Natural killer cell treated with Interleukin-12 subunit alpha and Interleukin-12 subunit beta and Interleukin-15 and Interleukin-18, amount 100 ng/mL, for 72 hours (primary cell): ENCODE results near the gene LDLRAD4. TPM values are rescaled to one million over a fixed set of nuclear protein-coding genes. Genes with fewer than 3 reads are reported as not detected.

Source experiments
- ATAC-seq, 2 donors: fragments of 150-1000 bp; cut with Tn5 transposase in 1 of 2; sonication (Bioruptor Pico), chemical (Tn5 transposase) in 1 of 2; 2 replicates each; pipeline ENCODE4 v1.10.0; 2021
- DNase-seq: peaks from one replicate; pipeline ENCODE4 v3.0.0; 2022; ENCODE audit warnings: low spot score
- H3K27ac Mint-ChIP-seq, 2 donors: 1 replicate in 1 of 2; 2 replicates in 1 of 2; pipeline ENCODE4 v1.8.0; 2022; ENCODE audit warnings: mixed read lengths in 2 of 2, mild to moderate bottlenecking in 1 of 2, moderate library complexity in 1 of 2
- H3K27me3 Mint-ChIP-seq, 2 donors: 1 replicate in 1 of 2; 2 replicates in 1 of 2; pipeline ENCODE4 v1.8.0; 2022; ENCODE audit warnings: mixed read lengths in 2 of 2
- H3K36me3 Mint-ChIP-seq: one replicate; pipeline ENCODE4 v1.8.0; 2022; ENCODE audit warnings: mixed read lengths
- H3K4me1 Mint-ChIP-seq, 2 donors: 1 replicate in 1 of 2; 2 replicates in 1 of 2; pipeline ENCODE4 v1.8.0; 2022; ENCODE audit warnings: low read depth in 2 of 2, mixed read lengths in 2 of 2, mild to moderate bottlenecking in 1 of 2
- H3K4me3 Mint-ChIP-seq: one replicate; pipeline ENCODE4 v1.8.0; 2022; ENCODE audit warnings: mixed read lengths
- H3K9me3 Mint-ChIP-seq: 2 replicates; pipeline ENCODE4 v1.8.0; 2022; ENCODE audit warnings: mixed read lengths
- total RNA-seq, 2 donors: library from RNA; stranded (reverse); gene quantifications; one replicate each; pipeline ENCODE4 v1.2.3, GENCODE V29; 2022

Gene LDLRAD4
- total RNA-seq, 2 donors from 2014 or later, result 16.3 to 19.5 TPM

DNA sequence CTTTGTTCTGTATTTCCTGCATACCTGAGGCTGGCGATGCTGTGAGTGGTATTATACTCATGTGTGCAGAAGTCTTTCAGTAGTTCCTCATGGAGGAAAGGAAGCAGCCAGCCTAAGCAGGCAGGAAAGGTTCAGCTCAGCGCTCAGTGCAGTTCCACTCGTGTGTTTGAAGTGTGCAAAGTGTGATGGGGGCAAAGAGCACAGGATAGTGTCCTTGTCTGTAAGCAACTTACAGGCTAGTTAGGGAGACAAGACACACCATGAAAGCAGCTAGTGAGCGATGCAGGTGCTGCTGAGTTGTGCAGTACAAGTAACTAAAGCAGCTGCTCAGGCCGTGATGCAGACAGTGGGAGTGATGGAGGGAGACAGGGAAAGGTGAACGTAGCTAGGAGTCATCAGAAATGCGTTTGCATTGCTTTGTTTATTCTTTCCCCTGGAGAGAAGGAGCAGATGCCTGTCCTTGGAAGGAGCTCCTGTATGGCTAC, 146.2 kb downstream of the LDLRAD4 start:
- DNase-seq (no peak), ATAC-seq (no peak)
- H3K27ac Mint-ChIP-seq, result no peak overlapping the region
- no peaks in the 10 kb centered on the region for H3K36me3 Mint-ChIP-seq
- peaks cover 4 to 21% of the 10 kb centered on the region in 2 donors for H3K27me3 Mint-ChIP-seq
- H3K4me1 Mint-ChIP-seq, result no peaks in the 10 kb centered on the region
- no peaks in the 10 kb centered on the region for H3K9me3 Mint-ChIP-seq
- H3K4me3 Mint-ChIP-seq, result no peak overlapping the region

GRCh38 chr18:13366131-13366530, 147.6 kb downstream of the LDLRAD4 start:
- Mint-ChIP-seq H3K36me3 (no peaks in the 10 kb centered on the region), H3K4me3 (no peak overlapping the region), H3K9me3 (no peaks in the 10 kb centered on the region), H3K4me1 (no peaks in the 10 kb centered on the region), H3K27ac (no peak overlapping the region), H3K27me3 (peaks cover 4 to 21% of the 10 kb centered on the region in 2 donors)
- DNase-seq (no peak), ATAC-seq (no peak)

- ATAC-seq, result no peak
- Mint-ChIP-seq H3K27me3 (peaks cover 4 to 18% of the 10 kb centered on the region in 2 donors), H3K4me1 (no peaks in the 10 kb centered on the region), H3K27ac (no peak overlapping the region), H3K36me3 (no peaks in the 10 kb centered on the region), H3K9me3 (no peaks in the 10 kb centered on the region), H3K4me3 (no peak overlapping the region)
- DNase-seq, result peak; percentile 37
Measured at GRCh38 chr18:13366541-13366940, 148.0 kb downstream of the LDLRAD4 start.

DNA sequence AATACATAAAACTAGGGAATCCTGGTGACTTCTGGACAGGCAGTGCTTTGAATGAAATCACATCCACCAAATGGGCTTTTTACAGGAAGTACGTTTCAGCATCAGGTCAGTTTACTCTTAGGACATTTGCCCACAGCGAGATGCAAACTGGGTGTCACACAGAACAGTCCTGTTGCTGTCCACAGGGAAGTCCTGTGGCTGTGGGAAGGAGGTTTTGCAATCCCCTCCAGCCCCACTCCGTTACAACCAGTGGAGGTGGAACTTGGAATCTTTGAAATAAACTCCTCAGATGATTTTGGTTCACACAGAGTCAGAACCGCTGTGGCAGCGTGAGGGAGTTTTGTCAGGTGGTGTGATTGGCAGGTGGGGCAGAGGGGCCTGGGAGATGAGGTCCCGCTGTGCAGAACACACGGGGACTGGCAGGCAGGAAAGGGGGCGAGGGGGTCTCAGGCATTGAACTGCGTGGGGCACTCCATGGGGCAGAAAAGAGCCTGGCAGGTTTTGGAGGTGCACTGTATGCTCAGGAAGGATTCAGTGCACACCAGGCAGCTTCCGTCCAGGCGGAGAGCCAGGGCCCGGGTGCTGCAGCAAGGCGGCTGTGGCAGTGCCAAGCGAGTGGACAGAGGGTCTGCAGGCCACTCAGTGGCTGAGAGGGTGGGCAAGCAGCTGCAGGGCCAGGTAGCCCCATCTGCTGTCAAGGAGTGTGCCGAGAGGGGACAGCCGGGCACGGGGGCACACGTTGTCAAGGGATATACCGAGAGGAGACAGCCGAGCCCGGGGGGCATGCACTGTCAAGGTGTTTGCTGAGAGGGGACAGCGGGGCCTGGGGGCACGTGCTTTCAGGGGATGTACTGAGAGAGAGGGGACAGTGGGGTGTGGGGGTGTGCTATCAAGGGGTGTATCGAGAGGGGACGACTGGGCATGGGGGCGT, 148.7 kb downstream of the LDLRAD4 start:
- Mint-ChIP-seq H3K4me3 (no peak overlapping the region), H3K4me1 (no peaks in the 10 kb centered on the region), H3K36me3 (no peaks in the 10 kb centered on the region), H3K9me3 (no peaks in the 10 kb centered on the region), H3K27ac (no peak overlapping the region), H3K27me3 (peaks cover 4 to 12% of the 10 kb centered on the region in 2 donors)
- ATAC-seq (peak in 1 of 2 donors; percentile 22), DNase-seq (peak; percentile 35)

DNA sequence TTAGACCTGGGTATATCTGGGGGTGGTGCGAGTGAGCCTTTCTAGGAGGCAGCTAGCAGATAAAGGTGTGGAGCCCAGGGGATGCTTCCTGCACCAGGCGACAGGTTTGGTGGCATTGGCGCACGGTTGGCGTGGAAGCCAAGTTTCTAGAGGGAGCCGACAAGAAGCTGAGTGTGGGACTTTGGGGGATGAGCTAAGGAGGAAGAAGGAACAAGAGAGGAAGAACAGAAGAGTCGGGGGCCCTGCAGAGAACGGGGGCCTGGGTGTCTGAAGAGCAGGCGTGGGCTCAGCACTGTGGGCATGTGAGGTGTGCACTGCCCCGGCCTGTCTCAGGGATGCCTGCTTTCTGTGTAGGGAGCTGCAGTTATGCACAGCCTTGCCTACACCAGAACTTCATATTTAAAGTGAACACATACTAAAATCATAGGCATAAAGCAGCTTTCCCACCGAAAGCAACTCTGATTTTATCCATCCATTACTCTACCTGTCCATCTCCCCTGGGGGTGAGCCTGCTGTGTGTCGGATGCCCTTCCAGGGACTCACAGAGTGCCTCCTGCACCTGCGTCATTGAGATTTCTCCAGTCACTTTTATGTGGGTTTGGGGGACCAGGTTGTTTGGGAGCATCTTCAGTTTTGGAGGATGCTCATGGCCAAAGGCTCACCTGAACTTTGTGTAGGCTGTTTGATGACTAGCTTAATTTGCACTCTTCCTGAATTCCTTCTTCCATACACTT, 149.7 kb downstream of the LDLRAD4 start:
- ATAC-seq, result no peak
- no peak overlapping the region for H3K4me3 Mint-ChIP-seq
- peak; percentile 52 for DNase-seq
- H3K9me3 Mint-ChIP-seq, result no peaks in the 10 kb centered on the region
- no peaks in the 10 kb centered on the region for H3K36me3 Mint-ChIP-seq
- H3K4me1 Mint-ChIP-seq, result no peaks in the 10 kb centered on the region
- H3K27me3 Mint-ChIP-seq, result peaks cover 4 to 5% of the 10 kb centered on the region in 2 donors
- H3K27ac Mint-ChIP-seq, result no peak overlapping the region

DNA sequence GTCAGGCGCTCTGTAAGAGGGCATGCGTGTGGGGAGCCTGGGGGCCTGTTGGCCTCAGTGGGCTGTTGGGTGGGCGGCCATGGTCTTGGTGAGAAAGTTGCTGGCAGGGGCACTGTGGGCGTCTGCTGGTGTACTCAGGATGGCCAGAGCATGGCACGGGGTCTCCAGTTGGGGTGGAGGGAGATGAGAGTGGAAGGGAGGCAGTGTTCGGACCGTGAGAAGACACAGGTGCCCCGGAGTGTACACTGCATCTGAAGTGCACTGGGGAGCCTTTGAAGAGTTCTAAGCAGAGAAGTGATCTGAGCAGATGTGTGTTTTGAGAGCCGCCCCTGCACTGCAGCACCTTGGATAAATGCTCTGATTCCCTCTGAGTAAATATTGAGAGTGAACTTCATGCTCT, 150.8 kb downstream of the LDLRAD4 start:
- H3K27me3 Mint-ChIP-seq, result peaks cover 4 to 5% of the 10 kb centered on the region in 2 donors
- H3K4me1 Mint-ChIP-seq, result no peaks in the 10 kb centered on the region
- H3K27ac Mint-ChIP-seq, result no peak overlapping the region
- H3K9me3 Mint-ChIP-seq, result no peaks in the 10 kb centered on the region
- H3K36me3 Mint-ChIP-seq, result no peaks in the 10 kb centered on the region
- no peak for ATAC-seq
- H3K4me3 Mint-ChIP-seq, result no peak overlapping the region
- peak; percentile 46 for DNase-seq

- no peaks in the 10 kb centered on the region for H3K27me3 Mint-ChIP-seq
- no peaks in the 10 kb centered on the region for H3K36me3 Mint-ChIP-seq
- H3K27ac Mint-ChIP-seq, result no peak overlapping the region
- H3K4me1 Mint-ChIP-seq, result peaks cover 0 to under 1% of the 10 kb centered on the region in 2 donors
- no peak for ATAC-seq
- no peaks in the 10 kb centered on the region for H3K9me3 Mint-ChIP-seq
- no peak for DNase-seq
- H3K4me3 Mint-ChIP-seq, result no peak overlapping the region
Measured at GRCh38 chr18:13369756-13370510, 151.4 kb downstream of the LDLRAD4 start.

GRCh38 chr18:13370995-13371625, 152.6 kb downstream of the LDLRAD4 start:
- Mint-ChIP-seq H3K27me3 (no peaks in the 10 kb centered on the region), H3K36me3 (no peaks in the 10 kb centered on the region), H3K9me3 (no peaks in the 10 kb centered on the region), H3K4me1 (peaks cover 5 to 12% of the 10 kb centered on the region in 2 donors), H3K4me3 (no peak overlapping the region), H3K27ac (no peak overlapping the region)
- DNase-seq, result peak; percentile 51
- no peak for ATAC-seq

DNA sequence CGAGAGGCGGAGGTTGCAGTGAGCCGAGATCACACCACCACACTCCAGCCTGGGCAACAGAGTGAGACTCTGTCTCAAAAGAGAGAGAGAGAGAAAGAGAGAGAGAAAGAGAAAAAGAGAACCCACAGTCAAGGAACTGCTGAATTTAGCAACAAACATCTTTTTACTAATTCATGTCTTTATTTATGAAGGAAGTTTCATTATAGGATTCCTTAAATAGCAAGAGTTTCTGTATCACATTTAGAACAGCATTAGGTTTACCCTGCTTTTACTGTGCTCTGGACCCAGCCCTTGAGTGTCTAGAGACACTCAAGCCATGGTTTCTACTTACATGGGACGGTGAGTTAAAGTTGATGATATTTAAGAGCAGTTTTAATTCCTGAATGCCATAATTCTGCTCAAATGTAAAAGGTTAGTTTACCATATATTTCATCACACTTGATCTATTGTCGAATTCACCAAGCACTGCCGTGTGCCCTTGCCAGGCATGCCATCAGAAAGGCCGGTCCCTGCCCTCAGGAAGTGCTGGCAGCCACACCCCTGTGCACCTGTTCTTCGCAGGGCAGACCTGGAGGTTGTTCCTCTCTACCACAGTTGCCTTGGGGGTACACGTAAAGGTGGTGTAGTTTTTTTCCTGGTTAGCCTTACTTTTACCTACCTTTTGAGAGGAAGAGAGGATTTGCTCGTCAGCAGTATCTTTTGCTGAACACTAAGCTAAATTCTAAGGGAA, 153.3 kb downstream of the LDLRAD4 start:
- Mint-ChIP-seq H3K4me1 (peaks cover 5 to 12% of the 10 kb centered on the region in 2 donors), H3K27ac (no peak overlapping the region), H3K9me3 (no peaks in the 10 kb centered on the region), H3K36me3 (no peaks in the 10 kb centered on the region), H3K27me3 (no peaks in the 10 kb centered on the region), H3K4me3 (no peak overlapping the region)
- DNase-seq (no peak), ATAC-seq (no peak)

DNA sequence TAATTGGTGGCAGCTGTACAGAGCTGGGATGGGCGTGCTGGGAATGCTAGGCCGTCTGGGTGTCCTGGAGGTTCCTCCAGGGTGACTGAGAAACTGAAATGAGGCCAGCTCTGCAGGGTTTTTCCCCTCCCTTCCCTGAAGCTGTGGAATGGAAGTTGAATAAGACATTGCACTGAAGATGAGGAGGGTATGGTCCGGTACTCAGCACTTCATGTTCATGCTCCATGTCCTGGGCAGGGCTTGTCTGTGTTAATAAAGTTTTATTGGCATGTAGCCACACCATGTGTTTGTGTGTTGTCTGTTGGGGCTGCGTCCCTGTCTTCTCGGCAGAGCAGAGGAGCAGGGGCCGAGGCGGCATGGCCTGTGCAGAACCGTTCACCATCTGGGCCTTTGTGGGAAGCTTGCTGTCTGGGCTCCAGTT, 154.0 kb downstream of the LDLRAD4 start:
- Mint-ChIP-seq H3K27me3 (no peaks in the 10 kb centered on the region), H3K4me1 (peaks cover 5 to 12% of the 10 kb centered on the region in 2 donors), H3K4me3 (no peak overlapping the region), H3K36me3 (no peaks in the 10 kb centered on the region), H3K9me3 (no peaks in the 10 kb centered on the region), H3K27ac (no peak overlapping the region)
- ATAC-seq, result no peak
- no peak for DNase-seq

GRCh38 chr18:13374096-13374467, 155.5 kb downstream of the LDLRAD4 start:
- no peaks in the 10 kb centered on the region for H3K36me3 Mint-ChIP-seq
- peaks cover 5 to 12% of the 10 kb centered on the region in 2 donors for H3K4me1 Mint-ChIP-seq
- DNase-seq, result no peak
- no peak overlapping the region for H3K27ac Mint-ChIP-seq
- no peak overlapping the region for H3K4me3 Mint-ChIP-seq
- H3K27me3 Mint-ChIP-seq, result no peaks in the 10 kb centered on the region
- ATAC-seq, result no peak
- no peaks in the 10 kb centered on the region for H3K9me3 Mint-ChIP-seq

DNA sequence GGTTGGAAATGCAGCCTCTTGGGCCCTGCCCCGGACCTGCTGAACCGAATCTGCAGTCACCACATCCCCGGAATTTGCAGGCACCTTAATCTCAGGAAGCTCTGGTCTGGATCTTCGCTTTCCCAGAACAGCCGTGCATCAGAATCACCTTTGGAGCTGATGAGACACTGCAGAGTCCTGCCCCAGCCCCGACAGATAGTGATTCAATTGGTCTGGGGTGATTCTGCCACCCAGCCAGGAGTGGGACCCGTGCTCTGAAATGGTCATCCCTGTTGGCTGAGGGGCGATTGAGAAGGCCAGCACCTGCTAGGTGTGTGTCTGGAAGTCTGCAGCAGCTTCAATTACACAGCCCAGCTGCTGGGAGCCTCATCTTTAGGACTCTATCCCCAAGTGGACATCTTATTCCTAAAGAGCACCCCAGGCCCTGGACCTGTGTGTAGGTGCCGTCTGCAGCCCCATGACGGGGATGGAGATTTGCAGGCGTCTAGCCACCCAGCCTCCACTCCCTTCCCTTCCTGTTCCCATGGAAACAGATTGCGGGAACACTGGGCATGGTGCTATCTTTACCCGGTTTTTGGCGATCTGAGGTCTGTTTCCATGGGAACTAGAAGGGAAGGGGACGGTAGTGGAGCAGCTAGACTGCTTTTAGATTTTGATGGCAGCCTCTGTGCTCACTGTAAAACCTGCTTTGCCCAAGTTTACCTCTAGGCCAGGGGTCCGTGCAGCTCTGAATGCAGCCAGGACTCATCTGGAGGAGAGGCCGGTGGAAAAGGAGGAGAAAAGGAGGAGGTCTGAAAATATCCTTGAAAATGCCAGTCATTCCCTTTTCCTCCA, 156.1 kb downstream of the LDLRAD4 start:
- H3K9me3 Mint-ChIP-seq, result no peaks in the 10 kb centered on the region
- peak; percentile 41 for DNase-seq
- peaks cover 5 to 12% of the 10 kb centered on the region in 2 donors for H3K4me1 Mint-ChIP-seq
- ATAC-seq, result no peak
- H3K36me3 Mint-ChIP-seq, result no peaks in the 10 kb centered on the region
- H3K27ac Mint-ChIP-seq, result peak overlapping the region; percentile 40 to 80
- no peaks in the 10 kb centered on the region for H3K27me3 Mint-ChIP-seq
- peak overlapping the region; percentile 62 for H3K4me3 Mint-ChIP-seq
